GM23248 (cell line): ENCODE results near the gene ZFPM1. TPM values are rescaled to one million over a fixed set of nuclear protein-coding genes. Genes with fewer than 3 reads are reported as not detected.

Source experiments
- DNase-seq: peaks from one replicate; pipeline ENCODE4 v3.0.0-alpha.2; 2015
- H2AFZ ChIP-seq: fragments of 200-600 bp; sonication (generic); 2 replicates; pipeline ENCODE4 v1.6.1; 2016; ENCODE audit warnings: antibody characterized with exemption
- H3F3A ChIP-seq: fragments of 200-600 bp; sonication (generic); 2 replicates; pipeline ENCODE4 v1.6.1; 2016; ENCODE audit warnings: mild to moderate bottlenecking, antibody characterized with exemption, mixed run types; ENCODE audit not compliant: insufficient read depth
- H3K27ac ChIP-seq: fragments of 200-600 bp; sonication (generic); 2 replicates; pipeline ENCODE4 v1.5.1; 2016; ENCODE audit warnings: mild to moderate bottlenecking
- H3K27me3 ChIP-seq: fragments of 200-600 bp; sonication (generic); replicated peaks from 2 replicates; pipeline ENCODE4 v1.6.1; 2016; ENCODE audit warnings: mild to moderate bottlenecking; ENCODE audit not compliant: insufficient read depth
- H3K36me3 ChIP-seq: fragments of 200-600 bp; sonication (generic); 2 replicates; pipeline ENCODE4 v1.6.1; 2016; ENCODE audit warnings: low read depth, mild to moderate bottlenecking
- H3K4me1 ChIP-seq: fragments of 200-600 bp; sonication (generic); 2 replicates; pipeline ENCODE4 v1.6.1; 2016; ENCODE audit warnings: mild to moderate bottlenecking; ENCODE audit not compliant: insufficient read depth
- H3K4me2 ChIP-seq: fragments of 200-600 bp; sonication (generic); one replicate; pipeline ENCODE4 v1.6.1; 2016; ENCODE audit warnings: mild to moderate bottlenecking; ENCODE audit not compliant: unreplicated experiment
- H3K4me3 ChIP-seq: fragments of 200-600 bp; sonication (generic); 2 replicates; pipeline ENCODE4 v1.5.1; 2016; ENCODE audit warnings: mild to moderate bottlenecking
- H3K79me2 ChIP-seq: fragments of 200-600 bp; sonication (generic); 2 replicates; pipeline ENCODE4 v1.6.1; 2016; ENCODE audit warnings: mild to moderate bottlenecking; ENCODE audit not compliant: insufficient read depth
- H3K9ac ChIP-seq: fragments of 200-600 bp; sonication (generic); 2 replicates; pipeline ENCODE4 v1.6.1; 2016; ENCODE audit warnings: mild to moderate bottlenecking
- H3K9me2 ChIP-seq: fragments of 200-600 bp; sonication (generic); 2 replicates; pipeline ENCODE4 v1.6.1; 2016; ENCODE audit warnings: mixed run types, mild to moderate bottlenecking, moderate library complexity; ENCODE audit not compliant: insufficient read depth
- H3K9me3 ChIP-seq: fragments of 200-600 bp; sonication (generic); one replicate; pipeline ENCODE4 v1.6.1; 2017; ENCODE audit warnings: low read depth
- H4K20me1 ChIP-seq: fragments of 200-600 bp; sonication (generic); 2 replicates; pipeline ENCODE4 v1.6.0; 2016; ENCODE audit not compliant: insufficient read depth
- EZH2 ChIP-seq: fragments of 200-600 bp; sonication (generic); IDR thresholded peaks from 2 replicates; pipeline ENCODE4 v1.6.1; 2018; ENCODE audit warnings: antibody characterized with exemption, mild to moderate bottlenecking; ENCODE audit not compliant: insufficient read depth, poor library complexity, severe bottlenecking
- EZH2phosphoT487 ChIP-seq: fragments of 200-600 bp; sonication (generic); IDR thresholded peaks from 2 replicates; pipeline ENCODE4 v1.6.1; 2018; ENCODE audit warnings: antibody characterized with exemption, moderate library complexity, mild to moderate bottlenecking, low read depth; ENCODE audit not compliant: insufficient read depth
- WGBS, 2 experiments: methylation state at CpG; one replicate each; pipeline ENCODE4 v1.1.6; 2015 to 2017; ENCODE audit warnings: low lambda C conversion rate in 2 of 2, low coverage in 1 of 2; ENCODE audit errors: missing lambda C conversion rate in 2 of 2; 5-methylcytosine and 5-hydroxymethylcytosine counted together
- in situ Hi-C: fragments of 300-500 bp; cut with MboI; formaldehyde crosslinking; loops from 2 replicates; pipeline ENCODE4 v1.15.0; 2020
- polyA plus RNA-seq: library from polyadenylated mRNA; unstranded; fragments of >200 nt; fragmentation: Nextera tagmentation; extraction: Ambion mirVana; gene quantifications from 2 replicates; pipeline ENCODE4 v1.2.1, GENCODE V29; 2016
- total RNA-seq: library from RNA; depleted of rRNA; stranded (reverse); fragments of >200 nt; shearing (Covaris generic); gene quantifications from 2 replicates; pipeline ENCODE4 v1.2.3, GENCODE V29; 2014

Gene ZFPM1
- total and polyA plus RNA-seq, 2 experiments from 2014 or later: 0.06 to 2.4 TPM

DNA sequence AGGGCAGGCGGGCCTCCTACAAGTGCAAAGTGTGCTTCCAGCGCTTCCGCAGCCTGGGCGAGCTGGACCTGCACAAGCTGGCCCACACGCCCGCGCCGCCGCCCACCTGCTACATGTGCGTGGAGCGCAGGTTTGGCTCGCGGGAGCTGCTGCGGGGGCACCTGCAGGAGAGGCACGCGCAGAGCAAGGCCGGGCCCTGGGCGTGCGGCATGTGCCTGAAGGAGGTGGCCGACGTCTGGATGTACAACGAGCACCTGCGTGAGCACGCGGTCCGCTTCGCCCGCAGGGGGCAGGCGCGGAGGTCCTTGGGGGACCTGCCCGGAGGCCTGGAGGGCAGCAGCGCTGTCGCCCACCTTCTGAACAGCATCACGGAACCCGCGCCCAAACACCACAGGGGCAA lies 16.3 kb upstream of the ZFPM1 start:
- Histone ChIP-seq H3K36me3 (no peaks in the 10 kb centered on the region), H3K9ac (no peak overlapping the region), H4K20me1 (no peaks in the 10 kb centered on the region), H3K9me2 (no peaks in the 10 kb centered on the region), H2AFZ (no peak overlapping the region), H3K9me3 (no peaks in the 10 kb centered on the region), H3K27me3 (no peaks in the 10 kb centered on the region), H3K4me1 (no peaks in the 10 kb centered on the region), H3K4me2 (no peak overlapping the region), H3K27ac (no peak overlapping the region), H3F3A (no peaks in the 10 kb centered on the region), H3K79me2 (no peaks in the 10 kb centered on the region), H3K4me3 (no peak overlapping the region)
- in situ Hi-C loops: no loop called here
- 93 to 95% methylated on average over 6 to 36 of the region's 36 CpGs for WGBS, 2 experiments
- no peak for TF ChIP-seq EZH2
- no peak for TF ChIP-seq EZH2phosphoT487
- DNase-seq: no peak

DNA sequence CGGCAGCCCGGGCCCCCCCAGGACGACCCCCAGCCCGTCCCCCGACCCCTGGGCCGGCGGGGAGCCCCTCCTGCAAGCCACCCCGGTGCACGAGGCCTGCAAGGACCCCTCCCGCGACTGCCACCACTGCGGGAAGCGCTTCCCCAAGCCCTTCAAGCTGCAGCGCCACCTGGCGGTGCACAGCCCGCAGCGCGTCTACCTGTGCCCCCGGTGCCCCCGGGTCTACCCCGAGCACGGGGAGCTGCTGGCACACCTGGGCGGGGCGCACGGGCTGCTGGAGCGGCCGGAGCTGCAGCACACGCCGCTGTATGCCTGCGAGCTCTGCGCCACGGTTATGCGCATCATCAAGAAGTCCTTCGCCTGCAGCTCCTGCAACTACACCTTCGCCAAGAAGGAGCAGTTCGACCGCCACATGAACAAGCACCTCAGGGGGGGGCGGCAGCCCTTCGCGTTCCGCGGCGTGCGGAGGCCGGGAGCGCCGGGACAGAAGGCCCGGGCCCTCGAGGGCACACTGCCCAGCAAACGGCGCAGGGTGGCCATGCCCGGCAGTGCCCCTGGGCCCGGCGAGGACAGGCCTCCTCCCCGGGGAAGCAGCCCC lies 15.6 kb upstream of the ZFPM1 start:
- peak; percentile 49 for DNase-seq
- H3K9me3 ChIP-seq: no peaks in the 10 kb centered on the region
- no peaks in the 10 kb centered on the region for H3K9me2 ChIP-seq
- in situ Hi-C loops: no loop called here
- H4K20me1 ChIP-seq: no peaks in the 10 kb centered on the region
- TF ChIP-seq EZH2phosphoT487: no peak
- TF ChIP-seq EZH2: no peak
- H3K9ac ChIP-seq: no peak overlapping the region
- H3K4me3 ChIP-seq: no peak overlapping the region
- H2AFZ ChIP-seq: no peak overlapping the region
- H3K79me2 ChIP-seq: no peaks in the 10 kb centered on the region
- H3F3A ChIP-seq: no peaks in the 10 kb centered on the region
- no peak overlapping the region for H3K4me2 ChIP-seq
- 67 to 72% methylated on average over 40 to 41 of the region's 55 CpGs for WGBS, 2 experiments
- no peak overlapping the region for H3K27ac ChIP-seq
- no peaks in the 10 kb centered on the region for H3K4me1 ChIP-seq
- H3K27me3 ChIP-seq: no peaks in the 10 kb centered on the region
- H3K36me3 ChIP-seq: no peaks in the 10 kb centered on the region

DNA sequence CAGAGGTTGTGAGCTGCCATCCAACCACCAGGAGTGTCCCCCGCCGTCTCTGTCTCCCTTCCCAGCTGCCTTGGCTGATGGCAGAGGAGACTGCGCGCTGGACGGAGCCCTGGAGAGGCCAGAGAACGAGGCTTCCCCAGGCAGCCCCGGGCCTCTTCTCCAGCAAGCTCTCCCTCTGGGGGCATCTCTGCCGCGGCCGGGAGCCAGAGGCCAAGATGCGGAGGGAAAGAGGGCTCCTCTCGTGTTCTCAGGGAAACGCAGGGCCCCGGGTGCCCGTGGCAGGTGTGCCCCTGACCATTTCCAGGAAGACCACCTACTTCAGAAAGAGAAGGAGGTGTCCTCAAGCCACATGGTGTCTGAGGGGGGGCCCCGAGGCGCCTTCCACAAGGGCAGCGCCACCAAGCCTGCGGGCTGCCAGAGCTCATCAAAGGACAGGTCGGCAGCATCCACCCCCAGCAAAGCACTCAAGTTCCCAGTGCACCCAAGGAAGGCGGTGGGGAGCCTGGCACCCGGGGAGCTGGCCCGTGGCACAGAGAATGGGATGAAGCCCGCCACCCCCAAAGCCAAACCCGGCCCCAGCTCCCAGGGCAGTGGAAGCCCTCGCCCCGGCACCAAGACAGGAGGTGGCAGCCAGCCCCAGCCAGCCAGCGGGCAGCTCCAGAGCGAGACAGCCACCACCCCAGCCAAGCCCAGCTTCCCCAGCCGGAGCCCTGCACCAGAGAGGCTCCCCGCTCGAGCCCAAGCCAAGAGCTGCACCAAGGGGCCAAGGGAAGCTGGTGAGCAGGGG lies 14.8 kb upstream of the ZFPM1 start:
- 94 to 96% methylated on average over 20 to 32 of the region's 32 CpGs for WGBS, 2 experiments
- in situ Hi-C loops: no loop called here
- Histone ChIP-seq H2AFZ (no peak overlapping the region), H4K20me1 (no peaks in the 10 kb centered on the region), H3K4me1 (no peaks in the 10 kb centered on the region), H3K27ac (no peak overlapping the region), H3K9me3 (no peaks in the 10 kb centered on the region), H3K4me3 (no peak overlapping the region), H3K9ac (no peak overlapping the region), H3K4me2 (no peak overlapping the region), H3K36me3 (no peaks in the 10 kb centered on the region), H3K27me3 (no peaks in the 10 kb centered on the region), H3F3A (no peaks in the 10 kb centered on the region), H3K79me2 (no peaks in the 10 kb centered on the region), H3K9me2 (no peaks in the 10 kb centered on the region)
- DNase-seq: no peak
- TF ChIP-seq EZH2phosphoT487 (no peak), EZH2 (no peak)

DNA sequence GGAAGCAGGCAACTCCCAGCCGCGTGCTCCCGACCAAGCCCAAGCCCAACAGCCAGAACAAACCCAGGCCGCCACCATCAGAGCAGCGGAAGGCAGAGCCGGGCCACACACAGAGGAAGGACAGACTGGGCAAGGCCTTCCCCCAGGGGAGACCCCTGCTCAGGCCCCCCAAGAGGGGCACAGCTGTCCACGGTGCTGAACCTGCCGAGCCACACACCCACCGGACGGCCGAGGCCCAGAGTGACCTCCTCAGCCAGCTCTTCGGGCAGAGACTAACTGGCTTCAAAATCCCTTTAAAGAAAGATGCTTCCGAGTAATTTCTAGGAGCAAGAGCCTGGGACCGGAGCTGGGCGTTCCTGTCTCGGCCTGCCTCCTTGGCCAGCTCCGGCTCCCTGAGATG lies 14.1 kb upstream of the ZFPM1 start:
- H3K79me2 ChIP-seq: no peaks in the 10 kb centered on the region
- H4K20me1 ChIP-seq: no peaks in the 10 kb centered on the region
- H2AFZ ChIP-seq: no peak overlapping the region
- no peaks in the 10 kb centered on the region for H3K36me3 ChIP-seq
- H3K9ac ChIP-seq: no peak overlapping the region
- no peaks in the 10 kb centered on the region for H3K27me3 ChIP-seq
- no peak overlapping the region for H3K4me2 ChIP-seq
- 86 to 87% methylated on average over 16 to 17 of the region's 17 CpGs for WGBS, 2 experiments
- H3K9me2 ChIP-seq: no peaks in the 10 kb centered on the region
- H3K4me3 ChIP-seq: no peak overlapping the region
- no peak overlapping the region for H3K27ac ChIP-seq
- DNase-seq: no peak
- in situ Hi-C loops: no loop called here
- TF ChIP-seq EZH2phosphoT487: no peak
- no peaks in the 10 kb centered on the region for H3F3A ChIP-seq
- no peaks in the 10 kb centered on the region for H3K4me1 ChIP-seq
- no peaks in the 10 kb centered on the region for H3K9me3 ChIP-seq
